AG20443 (cell line): Measurements from ENCODE around the gene BIRC5.
"Not testable (repeated sequence)": the region's sequence is repeated elsewhere in the genome, so short reads cannot be mapped to it uniquely, and the experiment has no call there.

Source experiments
- DNase-seq: peaks from one replicate; pipeline ENCODE4 v3.0.0; 2012; ENCODE audit warnings: low spot score, mixed read lengths

Gene BIRC5

GRCh38 chr17:78225088-78225865, 11.2 kb downstream of the BIRC5 start:
- DNase-seq = no peak

DNA sequence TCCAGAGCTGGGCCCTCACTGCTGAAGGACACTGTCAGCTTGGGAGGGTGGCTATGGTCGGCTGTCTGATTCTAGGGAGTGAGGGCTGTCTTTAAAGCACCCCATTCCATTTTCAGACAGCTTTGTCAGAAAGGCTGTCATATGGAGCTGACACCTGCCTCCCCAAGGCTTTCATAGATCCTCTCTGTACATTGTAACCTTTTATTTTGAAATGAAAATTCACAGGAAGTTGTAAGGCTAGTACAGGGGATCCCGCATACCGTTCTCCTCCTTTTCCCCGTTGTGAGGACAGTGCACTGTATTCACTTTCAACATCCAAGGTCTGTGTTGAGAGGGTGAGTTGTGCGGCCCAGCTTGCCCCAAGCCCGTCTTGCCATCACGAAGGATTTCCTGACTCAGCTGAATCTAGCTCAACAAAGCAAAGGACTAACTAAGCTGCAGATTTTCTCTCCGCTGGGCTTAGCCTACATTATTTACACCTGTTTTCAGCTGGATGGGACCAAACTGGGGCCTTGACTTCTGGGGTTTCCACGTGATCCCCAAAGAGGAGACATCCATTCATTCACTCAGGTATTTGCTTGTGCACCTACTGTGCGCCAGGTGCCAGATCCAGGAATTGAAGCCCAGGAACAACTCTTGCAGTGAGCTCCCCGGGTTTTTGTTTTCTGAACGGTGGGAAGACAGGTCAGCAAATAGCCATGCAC, 12.2 kb downstream of the BIRC5 start:
- DNase-seq = no peak

- no peak for DNase-seq
Measured at GRCh38 chr17:78226759-78227454, 12.9 kb downstream of the BIRC5 start.

GRCh38 chr17:78227455-78227916, 13.4 kb downstream of the BIRC5 start:
- DNase-seq = no peak

- DNase-seq = no peak
Measured at GRCh38 chr17:78228176-78228575, 14.1 kb downstream of the BIRC5 start.

DNA sequence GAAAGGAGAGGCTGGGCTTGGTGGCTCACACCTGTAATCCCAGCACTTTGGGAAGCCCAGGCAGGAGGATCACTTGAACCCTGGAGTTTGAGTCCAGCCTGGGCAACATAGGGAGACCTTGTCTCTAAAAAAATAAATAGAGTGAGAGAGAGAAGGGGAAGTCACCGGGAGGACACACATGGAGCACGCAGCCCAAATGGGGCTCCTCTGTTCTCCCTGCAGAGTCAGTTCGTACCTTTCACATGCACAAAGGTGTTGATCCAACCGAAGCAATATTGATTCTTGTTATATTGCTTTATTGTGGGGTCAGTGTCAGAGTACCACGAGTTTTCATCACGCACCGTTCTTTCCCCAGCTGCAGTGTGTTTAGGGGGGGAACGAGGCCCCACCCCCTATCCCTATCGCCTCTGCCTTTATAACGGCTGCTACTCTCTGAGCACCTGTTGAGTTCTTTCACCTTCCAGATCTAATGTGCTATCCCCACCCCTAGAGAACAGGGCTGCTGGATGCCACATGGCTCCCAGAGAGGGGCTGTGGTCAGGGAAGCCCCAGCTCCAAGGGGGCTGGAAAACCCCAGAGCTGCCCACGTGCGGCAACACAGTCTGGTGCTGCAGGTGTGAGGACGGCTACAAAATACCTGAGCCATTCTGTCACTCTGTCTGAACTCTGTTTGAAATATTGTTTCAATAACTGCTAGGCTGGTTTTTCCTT, 16.4 kb downstream of the BIRC5 start:
- no peak for DNase-seq

- no peak for DNase-seq
Measured at GRCh38 chr17:78230996-78231935, 17.2 kb downstream of the BIRC5 start, which contains the start of gene TMEM235. Gene TMEM235, plus strand, starts transcription at chr17:78231631. Its CDS starts 393 bp downstream, at chr17:78232024.

- peak; percentile 45 for DNase-seq
Measured at GRCh38 chr17:78231991-78232858, 18.2 kb downstream of the BIRC5 start.

DNA sequence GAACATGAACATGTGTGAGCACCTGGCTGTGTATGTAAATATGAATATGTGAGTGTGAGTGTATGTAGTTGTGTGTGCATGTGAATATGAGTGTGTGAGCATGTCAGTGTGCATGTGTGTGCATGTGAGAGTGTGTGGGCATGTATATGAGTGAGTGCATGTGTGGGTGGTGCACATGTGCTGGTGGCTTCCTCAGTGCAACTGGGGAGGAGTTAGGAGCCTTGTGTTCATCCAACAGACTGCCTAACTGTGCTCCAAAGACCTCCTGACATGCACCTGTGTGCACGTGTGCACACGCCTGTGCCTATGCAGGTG, 18.8 kb downstream of the BIRC5 start:
- DNase-seq = no peak

- no peak for DNase-seq
Measured at GRCh38 chr17:78233678-78234077, 19.6 kb downstream of the BIRC5 start.

- DNase-seq = no peak
Measured at GRCh38 chr17:78234261-78234865, 20.3 kb downstream of the BIRC5 start.

DNA sequence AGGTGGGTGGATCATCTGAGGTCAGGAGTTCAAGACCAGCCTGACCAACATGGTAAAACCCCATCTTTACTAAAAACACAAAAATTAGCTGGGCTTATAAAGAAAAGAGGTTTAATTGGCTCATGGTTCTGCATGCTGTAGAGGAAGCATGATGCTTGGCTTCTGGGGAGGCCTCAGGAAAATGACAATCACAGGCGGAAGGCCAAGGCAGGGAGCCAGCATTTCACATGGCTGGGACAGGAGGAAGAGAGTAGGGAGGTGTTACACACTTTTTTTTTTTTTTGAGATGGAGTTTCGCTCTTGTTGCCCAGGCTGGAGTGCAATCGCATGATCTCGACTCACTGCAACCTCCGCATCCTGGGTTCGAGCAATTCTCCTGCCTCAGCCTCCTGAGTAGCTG, 21.0 kb downstream of the BIRC5 start:
- DNase-seq = not testable (repeated sequence)

- no peak for DNase-seq
Measured at GRCh38 chr17:78235885-78236284, 21.8 kb downstream of the BIRC5 start.

DNA sequence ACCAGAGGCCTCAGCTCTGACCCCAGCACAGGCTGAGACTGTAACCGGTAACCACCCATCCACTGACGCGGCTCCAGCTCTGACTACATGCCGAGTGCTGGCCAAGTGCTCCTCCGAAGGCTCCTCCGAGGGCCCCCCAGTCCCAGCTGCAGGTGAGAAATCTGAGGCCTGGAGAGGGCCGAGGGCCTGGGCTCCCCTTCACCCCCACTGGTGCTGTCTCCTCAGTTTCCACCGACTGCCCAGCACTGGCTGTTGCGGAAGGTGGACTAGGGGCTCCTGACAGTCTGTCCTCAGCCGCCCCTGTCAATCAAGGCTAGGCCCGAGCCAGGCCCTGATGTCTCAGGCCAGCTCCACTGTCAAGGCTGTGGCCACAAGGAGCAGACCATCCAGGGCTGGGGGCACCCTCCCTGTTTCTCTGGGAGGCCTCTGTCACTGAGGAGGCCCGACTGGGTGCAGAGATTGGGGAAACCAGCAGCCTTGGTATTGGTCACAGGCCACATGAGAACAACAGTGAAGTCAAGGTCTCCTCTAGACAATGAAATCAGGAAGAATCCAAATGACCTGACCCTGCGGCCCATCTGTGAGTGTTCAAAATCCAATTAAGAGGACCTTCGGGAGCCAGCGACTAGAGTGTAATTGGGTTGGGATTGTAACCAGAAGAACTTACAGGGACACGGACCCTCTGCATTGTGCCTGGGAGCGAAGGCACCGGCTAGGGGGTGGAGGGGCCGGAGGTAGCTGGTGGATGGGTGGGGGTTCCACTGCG, 22.5 kb downstream of the BIRC5 start:
- no peak for DNase-seq

DNA sequence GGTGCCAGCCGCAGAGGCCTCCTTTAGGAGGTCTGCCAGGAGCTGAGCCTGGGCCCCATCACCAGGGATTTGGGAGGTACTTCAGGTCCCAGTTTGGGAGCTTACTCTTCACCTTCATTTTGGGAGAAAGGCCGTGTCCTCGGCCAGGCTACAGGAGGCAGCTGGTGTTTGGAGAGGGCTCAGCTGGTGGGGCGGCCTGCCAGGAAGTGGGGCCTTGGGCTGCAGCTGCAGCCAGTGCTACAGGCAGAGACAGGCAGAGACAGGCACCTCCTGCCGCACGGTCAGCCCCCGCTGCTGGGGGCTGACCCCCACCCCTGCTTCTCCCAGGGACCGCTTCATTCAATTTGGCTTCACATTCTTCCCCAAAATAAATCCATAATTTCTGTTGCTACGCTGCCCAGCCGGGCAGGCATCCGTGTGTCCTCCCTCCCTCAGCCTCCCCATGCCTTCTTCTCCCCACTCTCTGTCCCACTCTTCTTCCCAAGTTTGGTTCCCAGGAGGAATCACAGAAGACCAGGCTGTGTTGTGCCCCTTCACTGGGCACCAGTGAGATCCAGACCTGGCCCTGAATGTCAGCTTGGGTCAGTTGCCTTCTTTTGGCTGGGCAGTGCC, 23.5 kb downstream of the BIRC5 start:
- DNase-seq = no peak

DNA sequence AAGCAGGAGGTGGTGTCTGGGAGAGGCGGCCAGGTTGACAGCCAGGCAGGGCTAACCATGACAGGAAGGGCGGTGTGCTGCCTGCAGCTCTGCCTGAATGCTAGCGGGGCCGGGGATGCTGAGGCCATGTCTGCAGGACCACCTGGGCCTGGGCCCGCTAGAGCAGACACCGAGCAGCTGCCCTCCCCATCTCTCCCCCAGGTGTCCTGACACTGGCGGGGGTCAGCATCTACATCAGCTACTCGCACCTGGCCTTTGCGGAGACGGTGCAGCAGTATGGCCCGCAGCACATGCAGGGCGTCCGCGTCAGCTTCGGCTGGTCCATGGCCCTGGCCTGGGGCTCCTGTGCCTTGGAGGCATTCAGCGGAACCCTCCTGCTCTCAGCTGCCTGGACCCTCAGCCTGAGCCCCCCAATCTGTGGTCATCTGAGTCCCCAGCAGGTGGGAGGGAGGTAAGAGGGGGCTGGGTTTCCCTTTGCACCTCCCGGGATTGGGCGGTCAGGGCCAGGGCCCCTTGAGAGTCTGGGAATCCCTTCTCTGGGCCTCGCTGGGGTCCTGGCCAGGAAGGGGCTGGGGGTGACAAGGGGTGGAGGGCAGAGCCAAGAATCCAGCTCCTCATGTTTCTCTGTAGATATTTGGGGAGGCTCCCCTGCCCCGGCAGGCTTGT, 24.9 kb downstream of the BIRC5 start:
- DNase-seq = no peak

DNA sequence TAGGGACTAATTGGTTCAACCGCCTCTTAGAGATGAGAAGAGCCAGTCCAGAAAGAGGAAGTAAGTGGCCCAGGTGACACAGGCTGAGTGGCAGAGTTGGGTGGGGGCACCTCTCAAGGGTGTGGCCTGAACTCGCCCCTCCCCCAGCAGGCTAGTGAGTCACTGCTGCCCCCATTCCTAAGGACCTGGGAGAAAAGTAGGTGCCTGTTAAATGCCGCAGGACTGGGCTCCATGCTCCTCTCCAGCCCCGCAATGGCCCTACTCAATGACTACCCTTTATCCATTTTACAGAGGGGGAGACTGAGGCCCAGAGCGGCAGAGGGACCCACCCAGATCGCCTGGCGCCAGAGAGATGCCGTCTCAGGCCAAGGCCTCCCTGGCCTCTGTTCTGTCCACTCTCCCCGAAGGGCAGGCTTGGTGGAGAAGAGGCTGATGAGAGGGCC, 25.5 kb downstream of the BIRC5 start:
- no peak for DNase-seq
